GM19455 (cell line): ENCODE data around the gene IDUA.
A peak's percentile ranks its signal among the peaks of the same experiment; 100 is the strongest.

Experiments used
- ATAC-seq: cut with Tn5 transposase; IDR thresholded peaks from one replicate; pipeline ENCODE4 v1.9.1; 2021; ENCODE audit not compliant: unreplicated experiment

IDUA gene

DNA sequence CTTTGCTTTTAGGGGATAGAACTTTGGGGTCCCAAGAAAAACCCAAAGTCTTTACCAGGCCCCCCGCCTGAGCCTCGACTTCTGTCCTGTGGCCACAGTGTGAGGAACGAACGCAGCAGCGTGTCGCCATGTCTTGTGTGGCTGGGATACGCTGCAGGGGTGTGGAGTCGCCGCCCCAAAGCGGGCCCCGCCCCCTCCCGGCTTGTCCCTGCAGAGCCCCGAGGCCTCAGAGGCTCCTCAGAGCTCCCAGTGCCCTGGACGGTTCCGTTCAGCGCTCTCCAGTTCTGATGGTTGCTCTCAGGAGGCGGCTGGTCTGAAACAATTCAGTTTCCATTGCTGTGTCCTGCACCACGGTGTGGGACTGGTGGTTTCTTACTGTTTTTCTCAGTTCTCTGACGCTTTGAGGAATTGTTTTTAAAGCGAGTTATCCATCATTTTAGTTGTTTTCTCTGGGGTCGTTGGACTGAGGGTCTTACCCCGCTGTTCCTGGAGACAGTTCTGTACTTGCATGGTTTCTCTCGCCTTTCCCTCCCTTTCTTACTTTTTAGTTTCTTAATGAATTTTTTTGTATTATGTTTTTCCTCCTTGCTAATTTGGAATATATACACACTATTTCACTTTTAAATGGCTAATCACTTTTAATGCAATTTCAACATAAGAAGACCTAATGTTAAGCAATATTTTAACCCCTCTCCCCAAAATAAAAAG, 1.6 kb upstream of the IDUA start:
- no peak for ATAC-seq

DNA sequence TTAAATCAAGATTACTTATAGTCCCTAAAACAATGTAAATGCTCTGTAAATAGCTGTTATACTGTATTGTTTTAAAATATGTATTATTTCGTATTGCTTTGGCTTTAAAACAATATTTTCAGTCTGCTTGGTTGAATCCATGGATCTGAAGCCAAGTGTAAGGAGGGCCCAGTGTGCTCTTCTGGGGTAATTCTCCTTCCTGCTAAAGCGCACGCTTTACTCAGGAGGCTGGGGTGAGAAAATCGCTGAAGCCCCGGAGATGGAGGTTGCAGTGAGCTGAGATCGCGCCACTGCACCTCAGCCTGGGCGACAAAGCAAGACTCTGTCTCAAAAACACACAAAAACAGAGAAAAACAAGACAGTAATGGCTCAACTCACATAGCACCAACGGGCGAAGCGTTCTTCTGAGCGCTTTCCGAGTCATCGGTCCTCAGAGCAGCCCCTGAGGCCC, 391 bp upstream of the IDUA start:
- peak; percentile 25 for ATAC-seq

DNA sequence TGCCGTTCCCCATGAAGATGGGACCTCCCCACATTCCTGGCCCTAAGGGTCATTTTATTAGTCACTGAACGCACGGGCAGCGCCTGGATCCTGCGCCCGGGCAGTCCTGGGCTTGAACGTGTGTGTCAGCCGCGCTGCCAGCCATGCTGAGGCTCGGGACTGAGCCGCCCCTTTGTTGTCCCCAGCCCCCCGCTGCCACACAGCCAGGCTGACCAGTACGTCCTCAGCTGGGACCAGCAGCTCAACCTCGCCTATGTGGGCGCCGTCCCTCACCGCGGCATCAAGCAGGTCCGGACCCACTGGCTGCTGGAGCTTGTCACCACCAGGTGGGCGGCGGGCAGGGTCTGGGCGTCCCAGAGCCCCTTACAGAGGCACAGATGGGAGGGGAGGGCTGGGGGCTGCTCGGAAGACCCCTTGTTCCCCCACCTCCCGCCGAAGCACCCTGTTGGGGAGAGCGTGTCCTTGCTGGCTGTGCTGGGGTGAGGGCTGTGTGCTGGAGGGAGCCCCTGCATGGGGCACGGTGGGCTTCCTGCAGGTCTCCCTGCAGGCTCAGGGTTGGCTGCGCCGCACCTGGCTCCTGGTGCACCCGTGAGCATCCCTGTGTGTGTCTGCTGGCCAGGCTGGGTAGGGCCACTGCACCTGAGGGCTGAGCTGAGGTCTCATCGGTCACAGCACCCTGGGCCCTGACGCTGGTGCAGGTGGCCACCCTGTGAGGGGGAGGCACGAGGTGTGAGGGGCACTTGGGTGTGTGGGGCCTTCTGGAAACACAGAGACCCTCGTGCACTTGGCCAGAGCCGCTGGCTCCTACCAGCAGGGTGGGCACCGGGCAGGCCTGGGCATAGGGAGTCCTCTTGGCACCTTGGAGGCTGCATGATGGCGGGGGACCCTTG, 1.0 kb downstream of the IDUA start:
- no peak for ATAC-seq

DNA sequence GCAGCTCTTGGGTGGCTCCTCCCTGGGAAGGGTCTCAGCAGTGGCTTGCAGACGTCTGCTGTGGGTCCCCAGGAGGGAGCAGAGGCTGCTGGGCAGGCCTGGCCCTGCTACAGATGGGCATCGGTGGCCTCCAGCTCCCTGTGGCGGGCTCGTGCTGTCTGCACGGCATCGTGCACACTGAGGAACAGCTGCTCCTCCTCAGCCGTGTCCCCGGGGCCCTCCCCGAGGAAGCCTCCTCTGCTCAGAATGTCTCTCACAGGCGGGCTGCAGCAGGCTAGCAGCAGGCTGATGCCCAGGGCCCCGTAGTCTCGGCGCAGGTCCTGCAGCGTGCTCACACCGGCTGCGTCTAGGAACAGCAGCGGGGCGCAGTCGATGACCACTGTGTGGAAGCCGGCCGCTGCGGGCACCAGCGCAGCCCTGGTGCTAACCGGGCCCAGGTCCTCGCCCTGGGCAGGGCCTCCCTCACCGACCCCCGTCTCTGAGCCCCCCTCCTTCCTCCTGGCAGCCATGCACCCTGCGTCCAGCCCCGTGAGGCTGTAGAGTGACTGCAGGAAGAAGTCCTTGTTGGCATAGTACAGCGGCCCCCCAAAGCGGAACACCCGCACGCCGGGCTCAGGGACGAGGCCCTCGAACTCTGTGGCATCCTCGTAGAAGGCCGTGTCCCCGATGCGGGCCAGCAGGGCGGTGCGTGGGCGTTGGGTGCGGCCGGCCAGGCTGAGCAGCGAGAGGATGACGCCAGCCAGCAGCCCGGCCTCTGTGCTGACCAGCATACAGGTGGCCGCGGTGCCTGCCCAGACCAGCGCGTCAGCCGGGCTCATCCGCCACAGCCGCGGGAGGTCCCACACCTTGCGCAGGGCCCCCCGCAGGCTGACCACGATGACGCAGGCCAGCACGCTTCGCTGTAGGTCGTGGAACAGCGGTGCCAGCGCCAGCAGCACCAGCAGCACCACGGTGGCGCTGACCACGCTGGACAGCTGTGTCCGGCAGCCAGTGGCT, 2.2 kb downstream of the IDUA start:
- no peak for ATAC-seq

DNA sequence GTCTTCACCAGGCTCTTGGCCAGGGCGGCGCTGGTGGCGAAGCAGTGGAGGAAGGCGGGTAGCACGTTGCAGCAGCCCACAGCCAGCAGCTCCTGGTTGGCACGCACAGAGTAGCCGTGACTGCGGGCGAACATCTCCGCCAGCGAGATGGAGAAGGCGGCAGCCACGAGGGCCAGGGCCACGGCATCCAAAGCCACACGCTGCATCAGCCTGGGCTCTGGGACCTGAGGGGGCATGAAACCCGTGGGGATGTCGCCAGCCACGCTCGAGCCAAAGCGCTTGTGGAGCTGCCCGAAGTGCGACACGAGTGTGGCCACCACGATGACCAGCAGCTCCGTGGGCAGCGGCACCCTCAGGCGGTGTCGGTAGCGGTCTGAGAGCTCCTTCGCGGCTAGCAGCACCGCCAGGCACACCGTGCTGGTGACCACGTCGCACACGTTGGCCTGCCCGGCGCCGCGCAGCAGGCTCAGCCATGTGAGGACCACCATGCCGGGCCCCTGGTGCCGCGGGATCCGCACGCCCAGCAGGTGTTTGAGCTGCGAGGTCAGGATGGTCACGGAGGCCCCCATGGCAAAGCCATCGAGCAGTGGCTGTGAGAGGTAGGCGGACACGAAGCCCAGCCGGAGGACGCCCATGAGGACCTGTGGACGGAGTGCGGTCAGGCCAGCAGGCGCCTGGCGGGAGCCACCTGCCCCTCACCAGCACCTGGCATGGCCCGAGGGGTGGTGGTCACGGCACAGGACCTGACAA, 3.1 kb downstream of the IDUA start:
- ATAC-seq = no peak

DNA sequence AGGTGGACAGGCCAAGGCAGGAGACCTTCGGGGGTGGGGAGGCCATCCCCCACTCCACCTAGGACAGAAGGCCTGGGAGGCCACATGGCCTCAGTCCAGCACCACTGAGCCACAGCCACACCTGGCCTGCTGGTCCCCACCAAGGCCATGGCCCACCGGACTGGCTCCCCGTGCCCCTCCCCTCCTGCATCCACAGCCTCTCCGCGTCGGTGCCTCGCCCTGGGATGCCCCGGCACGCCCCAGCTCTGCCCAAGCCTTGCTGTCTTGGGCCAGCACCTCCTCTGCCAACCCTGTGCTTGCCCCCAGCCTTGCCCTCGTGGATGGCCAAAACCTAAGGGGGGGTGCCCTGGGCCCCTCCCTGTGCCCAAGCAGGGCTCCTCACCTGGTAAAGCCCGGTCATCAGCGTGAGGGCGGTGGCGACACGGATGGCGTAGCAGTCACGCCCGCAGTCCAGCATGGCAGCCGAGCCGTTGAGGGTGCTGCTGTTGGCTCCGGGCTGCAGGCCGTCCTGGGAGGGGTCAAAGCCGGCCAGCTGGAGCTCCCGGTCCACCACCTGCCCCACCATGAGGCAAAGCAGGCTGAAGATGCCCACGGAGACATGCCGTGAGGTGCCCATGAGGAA, 4.0 kb downstream of the IDUA start:
- no peak for ATAC-seq

DNA sequence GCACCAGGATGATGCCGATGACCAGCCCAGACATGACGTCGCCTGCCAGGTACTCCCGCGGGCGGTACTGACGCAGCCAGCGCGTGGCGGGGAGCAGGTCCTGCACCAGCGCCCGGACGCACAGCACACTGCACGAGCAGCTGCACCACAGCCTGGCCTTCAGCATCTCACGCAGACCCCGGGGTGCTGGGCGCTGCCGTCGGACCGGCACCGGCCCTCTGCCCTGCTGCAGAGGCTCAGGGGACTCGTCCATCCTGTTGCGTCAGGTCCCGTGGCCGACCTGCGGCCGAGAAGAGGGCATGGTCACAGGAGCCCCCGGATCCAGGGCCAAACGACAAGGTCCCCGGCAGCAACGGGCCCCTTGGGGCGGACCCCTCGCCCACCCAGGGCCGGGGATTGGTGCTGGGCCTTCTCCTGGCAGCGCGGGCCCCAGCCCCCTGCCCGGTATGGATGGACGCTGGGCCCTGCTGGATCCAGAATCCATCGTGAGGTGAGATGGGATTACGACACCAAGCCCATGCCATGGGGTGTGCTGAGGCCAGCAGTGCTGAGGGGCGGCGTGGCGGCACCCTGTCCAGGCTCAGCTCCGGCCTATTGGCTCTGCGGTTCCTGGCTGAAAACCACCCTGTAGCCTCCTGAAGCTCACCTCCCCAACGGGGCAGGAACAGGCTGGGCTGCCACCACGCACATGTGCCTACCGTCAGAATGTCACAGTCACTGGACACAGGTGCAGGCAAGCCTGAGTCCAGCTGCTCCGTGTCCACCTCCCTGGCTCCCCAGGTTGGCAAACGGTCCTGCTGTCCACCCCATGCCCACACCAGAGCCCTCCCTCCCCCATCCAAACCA, 4.8 kb downstream of the IDUA start:
- ATAC-seq = no peak

DNA sequence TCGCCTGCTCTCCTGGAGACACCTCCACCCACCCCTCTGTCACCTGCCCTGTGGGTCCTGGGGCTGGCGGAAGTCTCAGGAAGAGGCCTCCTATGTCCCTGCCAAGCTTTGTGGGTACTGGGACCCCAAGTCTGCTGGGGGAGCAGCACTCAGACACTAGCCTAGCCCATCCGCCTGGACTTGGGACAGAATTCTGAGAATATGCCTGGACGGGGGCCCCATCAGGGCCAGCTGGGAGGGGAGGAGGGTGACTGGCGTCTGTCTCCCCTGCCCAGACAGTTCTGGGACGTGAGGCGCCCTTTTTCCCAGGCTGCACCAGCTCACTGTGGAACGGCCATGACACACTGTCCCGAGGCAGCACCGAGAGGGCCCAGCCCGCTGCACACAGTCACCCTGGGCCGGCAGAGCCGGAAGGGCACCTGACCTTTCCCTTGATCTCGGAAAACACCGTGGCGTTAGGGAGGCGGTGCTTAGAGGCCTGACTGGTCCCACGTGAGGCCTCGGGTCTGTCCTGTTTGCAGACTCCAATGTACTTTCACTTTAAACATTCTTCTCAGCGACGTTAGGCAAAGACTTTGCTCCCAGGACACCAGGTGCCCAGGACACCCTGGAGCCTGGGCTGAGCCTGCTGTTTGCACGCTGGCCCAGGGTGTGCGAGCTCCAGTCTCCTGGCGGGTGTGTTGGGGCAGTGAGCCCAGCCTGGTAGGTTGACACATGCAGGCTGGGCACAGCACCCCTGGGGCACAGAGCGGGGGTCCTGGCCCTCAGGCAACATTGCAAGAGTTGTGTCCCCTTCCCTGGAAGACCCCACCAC, 5.7 kb downstream of the IDUA start:
- no peak for ATAC-seq

DNA sequence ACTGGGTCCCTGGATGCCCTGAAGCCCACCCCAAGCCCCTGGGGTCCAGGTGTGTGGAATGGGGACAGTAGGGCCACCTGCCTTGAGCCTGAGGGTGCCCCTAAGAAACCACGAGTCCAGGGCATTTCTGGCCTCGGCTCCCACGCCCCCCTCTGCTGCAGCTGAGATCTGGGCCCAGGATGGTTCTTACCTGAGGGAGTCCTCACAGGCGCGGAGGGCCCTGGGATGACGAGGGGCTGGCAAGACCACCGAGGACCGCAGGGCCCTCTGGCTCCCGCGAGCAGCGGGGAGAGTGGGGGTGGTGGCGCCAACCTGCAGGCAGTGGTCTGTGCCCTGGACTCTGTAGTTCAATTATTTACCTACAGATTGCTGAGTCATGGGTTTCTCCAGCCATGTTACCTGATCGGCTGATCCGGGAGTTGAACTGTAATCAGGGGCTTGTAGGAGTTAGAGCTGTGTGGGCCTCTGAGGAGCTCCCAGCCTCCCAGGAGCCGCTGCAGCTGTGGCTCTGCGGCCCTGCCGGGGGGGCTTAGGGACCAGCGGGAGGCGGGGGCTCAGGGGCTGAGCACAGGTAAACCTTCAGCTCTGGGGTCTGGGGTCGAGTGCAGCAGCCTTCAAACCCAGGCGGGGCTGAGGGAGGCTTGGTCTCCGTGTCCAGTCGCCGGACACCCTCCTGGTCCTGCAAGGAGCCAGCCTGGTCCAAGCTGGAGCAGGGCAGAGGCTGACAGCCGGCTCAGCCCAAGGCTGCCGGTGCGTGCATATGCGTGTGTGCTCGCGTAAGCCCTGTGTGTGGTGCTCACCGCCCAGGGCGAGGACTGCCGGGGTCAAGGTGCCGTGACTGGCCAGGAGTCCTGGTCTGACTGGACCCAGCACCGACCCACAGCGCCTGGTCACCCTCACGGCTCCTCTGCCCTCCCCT, 6.5 kb downstream of the IDUA start, which contains the start of gene SLC26A1:
SLC26A1 (minus strand) TSS at position 294 of the 919 bp plus-strand sequence. CDS start 1,701 bp downstream, outside the sequence.
- ATAC-seq = no peak

DNA sequence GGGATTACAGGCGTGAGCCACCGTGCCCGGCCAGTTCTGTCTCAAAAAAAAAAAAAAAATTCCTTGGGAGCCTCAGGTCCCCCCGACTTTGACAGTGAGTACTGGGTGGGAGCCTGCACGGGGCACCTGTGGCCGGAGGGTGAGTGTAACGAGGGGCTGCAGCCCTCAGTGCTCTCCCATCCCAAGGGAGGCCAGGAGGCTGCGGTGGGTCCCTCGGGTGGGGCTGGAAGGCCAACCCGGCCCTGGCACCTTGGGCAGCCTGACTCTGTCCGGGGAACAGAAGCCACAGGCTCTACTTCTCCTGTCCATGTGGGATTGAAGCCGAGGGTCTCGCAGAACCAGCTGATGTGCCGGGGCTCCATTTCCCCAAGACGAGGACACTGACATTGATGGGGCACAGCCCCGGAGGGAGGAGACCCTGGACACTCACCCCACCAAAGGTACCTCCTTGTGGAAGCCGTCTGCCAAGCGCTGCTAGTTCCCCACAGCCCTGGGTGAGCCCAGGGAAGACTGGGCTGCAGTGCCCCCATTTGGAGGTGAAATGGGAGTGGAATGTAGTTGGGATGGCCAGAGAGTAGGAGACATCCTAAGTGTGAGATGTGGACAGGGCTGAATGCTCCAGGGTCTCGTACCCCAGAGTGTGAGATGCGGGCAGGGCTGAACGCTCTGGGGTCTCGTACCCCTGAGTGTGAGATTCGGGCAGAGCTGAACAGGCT, 8.6 kb downstream of the IDUA start:
- ATAC-seq = no peak

DNA sequence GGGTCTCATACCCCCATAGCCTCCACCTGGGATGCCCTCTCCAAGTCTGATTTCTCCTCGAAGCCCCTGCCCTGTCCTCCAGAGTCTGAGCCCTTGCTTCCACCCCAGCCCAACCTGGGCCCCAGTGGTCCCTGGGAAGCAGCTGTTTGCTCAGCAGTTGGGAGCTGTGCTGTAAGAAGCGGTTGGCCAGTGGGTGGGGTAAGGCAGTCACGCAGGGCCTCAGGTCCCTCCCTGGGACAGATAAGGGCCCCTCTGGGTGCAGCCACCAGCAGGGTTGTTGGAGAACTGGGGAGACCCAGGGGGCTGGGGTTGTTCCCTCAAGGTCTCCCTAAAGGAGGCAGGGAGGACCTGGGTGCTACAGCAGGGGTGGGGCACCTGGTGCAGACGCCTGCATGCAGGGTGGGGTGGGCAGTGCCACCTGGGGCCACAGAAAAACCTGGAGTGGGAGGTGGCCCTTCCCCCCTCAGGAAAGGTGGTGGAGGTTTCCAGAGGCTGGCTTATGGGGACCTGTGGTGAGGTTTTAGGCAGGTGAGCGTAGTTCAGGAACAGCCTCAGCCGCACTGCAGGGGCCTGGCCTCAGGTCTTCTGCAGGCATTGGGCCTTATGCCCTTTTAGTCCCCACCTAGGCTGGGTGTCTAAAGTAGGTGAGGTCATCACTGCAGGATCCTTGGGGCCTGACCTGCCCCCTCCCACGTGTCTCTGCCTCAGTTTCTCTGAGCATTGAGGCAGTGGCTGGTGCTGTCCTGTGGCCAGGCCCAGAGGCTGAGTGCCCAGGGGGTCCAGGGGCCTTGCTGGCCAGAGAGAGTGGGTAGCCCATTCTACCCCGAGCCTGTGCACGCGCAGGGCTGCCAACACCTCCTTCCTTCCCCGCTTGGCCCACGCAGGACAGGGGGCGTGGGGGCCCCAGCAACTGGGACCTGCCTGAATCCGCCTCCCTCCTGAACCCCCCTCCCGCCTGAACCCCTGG, 9.5 kb downstream of the IDUA start:
- ATAC-seq = no peak

DNA sequence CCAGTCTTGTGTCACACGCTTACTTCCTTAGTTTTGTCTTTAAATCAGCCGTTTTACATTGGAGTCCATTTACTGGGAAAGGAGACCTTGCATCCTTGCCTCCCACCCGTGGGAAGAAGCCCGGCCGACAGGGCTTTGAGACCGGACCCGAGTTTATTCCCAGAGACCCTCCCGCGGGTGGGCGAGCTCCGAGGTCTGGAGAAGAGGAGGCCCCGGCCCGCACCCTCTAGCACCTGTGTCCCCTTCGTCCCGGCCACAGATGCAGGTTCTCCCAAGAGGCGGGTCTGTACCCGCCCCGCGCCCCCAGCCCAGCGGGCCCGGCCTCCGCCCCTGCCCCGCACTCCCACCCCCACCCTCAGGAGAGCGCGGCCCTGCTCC, 10.1 kb downstream of the IDUA start:
- ATAC-seq = no peak

DNA sequence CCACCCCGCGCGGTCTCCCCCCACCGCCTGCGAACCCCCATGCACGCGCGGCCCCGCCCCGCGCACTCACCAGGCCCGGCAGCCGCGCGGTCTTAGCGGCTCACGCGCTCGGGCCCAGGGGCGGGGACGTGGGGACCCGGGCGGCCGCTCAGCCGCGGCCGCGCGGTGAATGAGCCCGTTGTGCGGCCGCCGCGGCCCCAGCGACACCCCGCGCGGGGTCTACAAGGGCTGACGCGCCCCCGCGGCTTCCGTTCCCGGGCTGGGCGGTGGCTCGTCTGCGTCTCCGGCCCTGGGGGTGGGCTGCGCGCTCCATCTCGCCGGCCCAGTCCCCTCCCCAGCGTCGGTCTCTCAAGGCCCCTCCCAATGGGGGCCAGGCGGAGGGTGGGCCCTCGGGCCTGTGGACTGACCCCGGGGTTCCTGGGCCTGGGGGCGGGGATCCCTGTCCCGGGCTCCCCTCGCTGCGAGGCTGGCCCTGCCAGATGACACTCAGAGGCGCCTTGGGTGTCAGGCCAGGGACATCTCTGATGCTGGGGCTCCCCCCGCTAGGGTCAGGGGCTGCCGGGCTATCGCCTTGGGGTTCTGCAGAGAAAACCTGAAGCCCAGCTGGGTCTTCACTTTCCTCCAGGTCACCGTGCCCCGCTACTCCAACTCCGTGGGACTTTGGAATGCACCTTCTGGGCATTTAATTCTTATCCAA, 10.7 kb downstream of the IDUA start:
- ATAC-seq = no peak

DNA sequence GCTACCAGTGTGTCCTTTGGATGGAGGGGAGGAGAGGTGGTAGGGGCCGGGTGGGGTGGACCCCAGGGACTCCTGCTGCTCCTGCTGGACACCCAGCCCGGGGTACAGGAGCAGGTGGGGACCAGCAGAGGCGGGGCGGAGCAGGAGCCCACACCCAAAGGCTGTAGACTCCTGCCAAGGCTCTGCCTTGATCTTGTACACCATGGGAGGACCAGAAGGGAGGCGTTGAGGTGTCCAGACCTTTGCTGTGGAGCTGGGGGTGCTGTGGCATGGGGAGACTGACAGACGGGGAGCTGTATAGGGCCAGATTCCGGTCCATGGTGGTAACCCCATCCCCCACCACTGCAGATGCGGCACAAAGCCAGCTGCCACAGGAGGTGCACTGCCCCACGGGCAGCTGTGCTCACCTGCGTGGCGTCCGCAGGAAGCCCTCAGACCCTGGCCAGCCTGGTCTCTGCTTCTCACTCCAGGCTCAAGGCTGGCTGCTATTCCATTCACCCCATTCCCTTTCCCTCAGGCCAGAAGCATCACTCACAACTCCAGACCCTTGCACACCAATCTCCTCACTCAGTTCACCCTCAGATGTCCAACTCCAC, 11.3 kb downstream of the IDUA start:
- ATAC-seq = no peak
